K562 (cell line): Measurements from ENCODE around the gene CYP46A1.

ENCODE experiments used
- ETV5 ChIP-seq: sonication (generic); formaldehyde crosslinking; IDR thresholded peaks from 2 replicates; pipeline ENCODE4 v1.4.0; 2020; ENCODE audit warnings: low read depth, mild to moderate bottlenecking, missing genetic modification reagents
- POLR2A ChIP-seq: fragments of 450-650 bp; conservative IDR thresholded peaks from 2 replicates; pipeline ENCODE4 v1.6.1; 2016
- TF ChIP-seq, protein P1 (sequence below), 3 experiments: IDR thresholded peaks in 2 of 3; conservative IDR thresholded peaks in 1 of 3; 2 replicates each; pipeline ENCODE4 v1.5.1; 2011 to 2012; ENCODE audit warnings: low read length in 3 of 3, mild to moderate bottlenecking in 3 of 3, control low read depth in 2 of 3, improper control_type of control experiment in 1 of 3, inconsistent platforms in 1 of 3, low read depth in 1 of 3, mixed read lengths in 1 of 3, moderate library complexity in 1 of 3; ENCODE audit not compliant: insufficient read depth in 2 of 3
- TF ChIP-seq, protein P2 (sequence below): fragments of 200-800 bp; sonication (Bioruptor generic); IDR thresholded peaks from 2 replicates; pipeline ENCODE4 v1.6.1; 2017; ENCODE audit warnings: missing genetic modification characterization, missing compliant biosample characterization

DNA sequence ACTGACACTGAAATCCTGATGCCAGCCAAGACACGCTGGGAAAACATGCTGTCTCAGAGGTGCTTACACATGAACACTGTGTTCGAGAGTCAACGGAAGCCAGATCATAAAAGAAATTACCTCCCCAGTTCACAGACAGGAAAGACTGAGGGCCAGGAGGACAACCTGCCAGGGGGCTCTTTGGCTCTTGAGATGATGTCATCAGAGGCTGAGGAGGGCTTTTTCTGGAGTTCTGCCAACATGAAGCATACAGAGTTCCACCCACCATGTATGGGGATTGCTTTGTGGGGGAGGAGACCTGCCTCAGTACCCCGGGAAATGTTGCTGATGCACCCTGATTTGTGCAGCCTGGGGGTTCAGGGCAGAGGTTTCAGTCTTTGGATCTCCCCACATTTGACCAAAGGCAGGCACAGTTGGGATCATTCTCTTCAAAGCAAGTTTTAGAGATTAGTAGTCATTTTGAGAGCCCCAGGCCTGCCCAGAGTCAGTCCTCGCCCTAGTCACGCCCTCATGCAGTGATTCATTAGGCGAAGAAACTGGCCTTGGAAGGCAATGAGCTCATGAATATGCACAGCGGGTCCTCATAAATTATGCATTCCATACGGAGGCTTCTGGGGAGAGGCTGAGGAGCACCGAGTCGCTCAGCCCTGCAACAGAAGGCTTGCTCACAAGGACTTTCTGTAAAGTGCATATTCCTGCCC is 74.2 kb downstream of the CYP46A1 start:
- TF ChIP-seq, protein P1, sequence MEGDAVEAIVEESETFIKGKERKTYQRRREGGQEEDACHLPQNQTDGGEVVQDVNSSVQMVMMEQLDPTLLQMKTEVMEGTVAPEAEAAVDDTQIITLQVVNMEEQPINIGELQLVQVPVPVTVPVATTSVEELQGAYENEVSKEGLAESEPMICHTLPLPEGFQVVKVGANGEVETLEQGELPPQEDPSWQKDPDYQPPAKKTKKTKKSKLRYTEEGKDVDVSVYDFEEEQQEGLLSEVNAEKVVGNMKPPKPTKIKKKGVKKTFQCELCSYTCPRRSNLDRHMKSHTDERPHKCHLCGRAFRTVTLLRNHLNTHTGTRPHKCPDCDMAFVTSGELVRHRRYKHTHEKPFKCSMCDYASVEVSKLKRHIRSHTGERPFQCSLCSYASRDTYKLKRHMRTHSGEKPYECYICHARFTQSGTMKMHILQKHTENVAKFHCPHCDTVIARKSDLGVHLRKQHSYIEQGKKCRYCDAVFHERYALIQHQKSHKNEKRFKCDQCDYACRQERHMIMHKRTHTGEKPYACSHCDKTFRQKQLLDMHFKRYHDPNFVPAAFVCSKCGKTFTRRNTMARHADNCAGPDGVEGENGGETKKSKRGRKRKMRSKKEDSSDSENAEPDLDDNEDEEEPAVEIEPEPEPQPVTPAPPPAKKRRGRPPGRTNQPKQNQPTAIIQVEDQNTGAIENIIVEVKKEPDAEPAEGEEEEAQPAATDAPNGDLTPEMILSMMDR (IDR thresholded peaks at IDR 0.05 in 2 of 3, conservative IDR thresholded peaks at IDR 0.05 in 1 of 3; ENCODE audit: insufficient read depth in 2 of 3, low read depth in 1 of 3, low read length in 3 of 3), result no peak
- TF ChIP-seq ETV5, result no peak
- TF ChIP-seq POLR2A, result no peak
- TF ChIP-seq, protein P2, sequence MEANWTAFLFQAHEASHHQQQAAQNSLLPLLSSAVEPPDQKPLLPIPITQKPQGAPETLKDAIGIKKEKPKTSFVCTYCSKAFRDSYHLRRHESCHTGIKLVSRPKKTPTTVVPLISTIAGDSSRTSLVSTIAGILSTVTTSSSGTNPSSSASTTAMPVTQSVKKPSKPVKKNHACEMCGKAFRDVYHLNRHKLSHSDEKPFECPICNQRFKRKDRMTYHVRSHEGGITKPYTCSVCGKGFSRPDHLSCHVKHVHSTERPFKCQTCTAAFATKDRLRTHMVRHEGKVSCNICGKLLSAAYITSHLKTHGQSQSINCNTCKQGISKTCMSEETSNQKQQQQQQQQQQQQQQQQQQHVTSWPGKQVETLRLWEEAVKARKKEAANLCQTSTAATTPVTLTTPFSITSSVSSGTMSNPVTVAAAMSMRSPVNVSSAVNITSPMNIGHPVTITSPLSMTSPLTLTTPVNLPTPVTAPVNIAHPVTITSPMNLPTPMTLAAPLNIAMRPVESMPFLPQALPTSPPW, result no peak
